NCI-H1048 (cell line): ENCODE data around the gene TMEM273.
"Not testable (repeated sequence)": the region's sequence is repeated elsewhere in the genome, so short reads cannot be mapped to it uniquely, and the experiment has no call there.

ENCODE experiments used
- DNase-seq: peaks from one replicate; lab custom pipeline; 2025; lab: John Stamatoyannopoulos, UW

Gene TMEM273

DNA sequence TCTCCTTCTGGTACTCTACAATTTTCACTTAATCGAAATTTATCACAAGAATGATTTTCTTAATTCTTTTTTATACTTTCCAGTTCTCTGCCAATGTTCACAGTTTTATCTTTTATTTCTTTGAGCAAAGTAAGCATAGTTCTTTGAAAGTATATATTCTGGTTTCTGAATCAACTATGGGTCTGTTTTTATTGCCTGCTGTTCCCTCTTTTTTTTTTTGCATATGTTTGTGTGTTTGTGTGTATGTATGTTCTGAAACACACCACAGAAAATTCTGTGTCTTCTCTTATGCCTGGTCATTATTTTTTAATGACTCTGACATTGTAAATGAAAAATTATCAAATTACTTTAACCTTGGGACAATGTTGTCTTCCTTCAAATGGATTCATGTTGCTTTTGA is 15.9 kb upstream of the TMEM273 start:
- no peak for DNase-seq

DNA sequence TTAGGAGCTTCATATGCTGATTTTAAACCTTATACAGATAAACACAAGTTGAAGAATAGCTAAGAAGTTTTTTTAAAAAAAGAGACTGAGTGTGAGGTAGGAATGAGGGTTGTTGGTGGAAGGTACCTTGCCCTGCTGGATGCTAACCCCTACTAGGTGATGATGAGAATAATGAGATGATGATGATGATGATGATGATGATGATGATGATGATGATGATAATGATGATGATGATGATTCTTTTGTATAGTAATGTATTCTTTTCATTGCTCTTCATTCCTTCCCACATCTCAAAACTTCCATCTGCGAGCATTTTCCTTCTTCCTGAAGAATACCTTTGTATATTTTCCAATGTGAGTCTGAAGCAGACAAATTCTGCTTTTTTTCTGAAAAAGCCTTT is 14.1 kb upstream of the TMEM273 start:
- DNase-seq = no peak

DNA sequence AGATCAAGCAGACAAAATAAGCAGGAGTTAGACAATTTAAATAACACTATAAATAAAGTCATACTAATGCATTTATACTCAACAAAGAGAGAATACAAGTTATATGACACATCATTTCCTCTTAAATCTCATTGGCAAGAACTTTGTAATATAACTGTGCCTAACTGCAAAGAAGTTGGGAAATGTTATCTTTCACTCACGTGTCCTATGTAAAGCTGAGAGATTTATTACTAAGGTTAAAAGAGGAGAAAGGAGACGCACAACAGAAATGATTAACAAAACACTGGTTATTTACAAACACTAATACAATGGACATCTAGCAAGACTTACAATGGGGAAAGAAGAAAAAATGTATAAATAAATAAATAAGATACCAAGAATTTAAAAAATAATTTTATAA is 12.7 kb upstream of the TMEM273 start:
- DNase-seq = no peak

DNA sequence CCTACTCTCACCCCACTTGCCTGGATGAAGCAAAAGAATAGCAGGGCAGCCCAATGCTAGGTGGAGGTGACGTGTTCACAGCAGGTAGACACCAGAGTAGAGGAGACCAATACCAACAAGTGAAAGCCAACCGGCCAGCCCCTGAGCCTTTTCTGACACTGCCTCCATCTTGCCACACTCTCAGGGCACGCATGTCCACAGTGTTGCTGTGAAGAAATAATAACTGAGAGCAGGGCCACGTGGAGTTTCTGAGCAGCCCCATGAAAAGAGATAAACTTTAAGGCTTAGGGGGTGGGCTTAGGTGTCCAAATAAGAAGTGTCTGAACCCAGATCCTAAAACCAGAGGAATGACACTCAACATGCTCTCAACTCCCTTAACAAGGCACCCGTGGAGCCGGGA is 9.0 kb upstream of the TMEM273 start:
- DNase-seq = no peak

DNA sequence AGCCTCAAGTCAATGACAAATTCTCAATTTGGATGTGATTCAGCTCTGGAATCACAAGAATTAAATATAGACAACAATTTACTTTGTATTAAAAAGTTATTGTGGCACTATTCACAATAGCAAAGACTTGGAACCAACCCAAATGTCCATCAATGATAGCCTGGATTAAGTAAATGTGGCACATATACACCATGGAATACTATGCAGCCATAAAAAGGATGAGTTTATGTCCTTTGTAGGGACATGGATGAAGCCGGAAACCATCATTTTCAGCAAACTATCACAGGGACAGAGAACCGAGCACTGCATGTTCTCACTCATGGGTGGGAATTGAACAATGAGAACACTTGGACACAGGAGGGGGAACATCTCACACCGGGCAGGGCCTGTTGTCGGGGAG is 7.7 kb upstream of the TMEM273 start:
- not testable (repeated sequence) for DNase-seq

DNA sequence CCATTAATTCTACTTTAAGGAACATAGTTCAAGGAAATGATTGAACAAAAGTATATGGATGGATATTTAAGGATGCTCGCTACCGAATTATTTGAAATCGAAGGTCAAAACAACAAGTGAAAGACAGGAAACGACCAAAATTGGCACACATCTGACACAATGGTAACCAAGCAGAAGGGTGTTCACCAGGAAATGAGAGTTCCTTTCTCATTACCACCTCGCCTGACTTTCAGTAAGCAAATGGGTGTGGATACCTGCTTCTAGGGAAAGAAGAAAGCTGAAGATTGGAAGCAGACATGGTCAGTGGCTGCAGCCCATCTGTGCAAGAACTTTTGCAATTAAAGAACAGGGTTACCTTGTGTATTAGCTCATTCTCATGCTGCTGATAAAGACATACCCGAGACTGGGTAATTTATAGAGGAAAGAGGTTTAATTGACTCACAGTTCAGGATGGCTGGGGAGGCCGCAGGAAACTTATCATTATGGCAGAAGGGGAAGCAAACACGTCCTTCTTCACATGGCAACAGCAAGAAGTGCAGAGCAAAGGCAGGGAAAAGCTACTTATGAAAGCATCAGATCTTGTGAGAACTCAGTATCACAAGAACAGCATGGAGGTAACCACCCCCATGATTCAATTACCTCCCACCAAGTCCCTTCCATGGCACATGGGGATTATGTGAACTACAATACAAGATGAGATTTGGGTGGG is 6.2 kb upstream of the TMEM273 start:
- no peak for DNase-seq

DNA sequence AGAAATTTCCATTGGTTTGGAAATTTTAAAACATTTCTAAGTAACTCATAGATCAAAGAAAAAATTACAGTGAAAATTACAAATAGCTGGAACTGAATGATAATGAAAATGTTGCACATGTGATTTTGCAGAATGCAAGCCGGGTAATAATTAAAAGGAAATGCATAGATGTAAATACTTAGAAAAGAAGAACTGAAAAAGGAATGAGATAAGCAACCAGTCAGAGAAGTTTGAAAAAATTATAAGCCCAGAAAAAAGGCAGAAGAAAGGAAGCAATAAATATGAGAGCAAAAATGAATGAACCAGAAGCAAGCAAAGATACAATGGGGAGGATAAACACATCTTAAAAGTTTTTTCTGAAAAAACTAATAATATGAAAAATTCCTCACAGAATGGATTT is 3.2 kb upstream of the TMEM273 start:
- no peak for DNase-seq

DNA sequence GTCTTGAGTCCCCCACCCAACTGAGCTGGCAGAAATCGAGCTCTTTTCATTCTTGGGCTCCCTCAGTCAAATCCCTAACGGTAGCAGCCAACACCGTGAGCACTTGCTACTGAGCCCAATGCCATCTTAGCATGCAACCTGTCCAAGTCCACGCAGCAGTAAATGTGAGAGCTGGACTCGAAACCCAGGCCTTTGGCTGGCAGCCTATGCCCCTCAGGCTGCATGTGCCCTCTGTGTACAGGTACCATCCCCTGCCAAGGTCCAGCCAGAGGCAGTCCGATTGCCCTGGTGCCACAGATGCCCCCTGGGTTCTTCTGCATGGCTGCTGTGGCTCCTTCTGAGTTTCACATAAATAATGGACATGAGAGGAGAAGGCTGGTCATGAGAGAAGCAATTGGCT is 1.2 kb upstream of the TMEM273 start:
- no peak for DNase-seq

DNA sequence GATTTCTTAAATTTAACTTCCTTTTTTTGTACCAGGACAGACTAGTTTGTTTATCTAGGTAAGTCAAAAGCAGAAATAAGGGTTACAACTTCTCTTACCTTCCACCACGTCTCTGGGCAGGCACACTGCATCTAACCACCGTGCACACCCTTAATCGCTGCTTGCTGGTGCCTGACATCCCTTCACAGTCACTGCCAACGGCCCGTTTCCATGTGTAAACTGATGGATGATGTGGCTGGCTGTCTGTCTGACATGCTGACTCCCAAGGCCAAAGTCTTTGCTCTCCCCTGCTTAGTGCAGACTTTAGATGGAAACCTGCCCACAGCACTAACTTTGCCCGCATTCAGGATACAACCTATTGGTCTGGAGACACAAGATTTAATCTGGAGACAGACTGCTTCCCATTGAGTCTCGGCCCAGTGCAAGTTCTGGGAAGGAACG is 1.1 kb downstream of the TMEM273 start:
- no peak for DNase-seq

DNA sequence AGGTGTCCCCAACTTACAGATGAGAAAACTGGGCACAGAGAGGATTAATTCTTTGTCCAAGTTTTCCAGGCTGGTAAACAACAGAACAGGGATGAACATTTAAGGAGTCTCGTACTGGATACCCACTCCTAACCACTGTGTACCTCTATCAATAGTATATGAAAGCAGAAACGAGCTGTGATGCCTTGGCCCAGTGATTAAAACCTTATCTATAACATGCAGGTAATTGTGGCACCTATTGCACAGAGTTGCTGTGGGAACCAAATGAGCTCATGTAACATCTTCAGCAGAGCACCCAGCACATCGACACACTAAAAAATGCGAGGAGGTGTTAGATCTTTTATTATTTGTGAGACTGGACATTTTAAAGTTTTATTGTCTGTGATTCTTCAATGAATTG is 1.6 kb downstream of the TMEM273 start:
- no peak for DNase-seq

DNA sequence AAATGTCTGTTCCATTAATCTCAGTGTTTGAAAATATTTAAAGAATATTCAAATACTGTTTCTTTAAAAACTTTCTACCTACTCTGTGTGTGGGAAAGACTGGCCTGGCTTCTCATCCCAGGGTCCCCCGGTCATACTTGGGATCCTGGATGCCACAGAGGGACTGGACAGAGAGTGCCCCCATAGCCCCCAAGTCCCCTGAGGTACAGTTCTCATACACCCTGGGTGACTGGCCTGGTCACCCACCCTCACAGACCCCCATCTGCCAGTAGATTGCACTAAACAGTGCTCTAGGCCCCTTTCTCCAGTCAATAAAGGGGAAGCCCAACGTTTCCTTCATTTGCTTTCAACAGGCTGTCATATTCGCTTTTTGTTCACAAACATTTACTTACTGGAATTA is 3.0 kb downstream of the TMEM273 start:
- DNase-seq = no peak

DNA sequence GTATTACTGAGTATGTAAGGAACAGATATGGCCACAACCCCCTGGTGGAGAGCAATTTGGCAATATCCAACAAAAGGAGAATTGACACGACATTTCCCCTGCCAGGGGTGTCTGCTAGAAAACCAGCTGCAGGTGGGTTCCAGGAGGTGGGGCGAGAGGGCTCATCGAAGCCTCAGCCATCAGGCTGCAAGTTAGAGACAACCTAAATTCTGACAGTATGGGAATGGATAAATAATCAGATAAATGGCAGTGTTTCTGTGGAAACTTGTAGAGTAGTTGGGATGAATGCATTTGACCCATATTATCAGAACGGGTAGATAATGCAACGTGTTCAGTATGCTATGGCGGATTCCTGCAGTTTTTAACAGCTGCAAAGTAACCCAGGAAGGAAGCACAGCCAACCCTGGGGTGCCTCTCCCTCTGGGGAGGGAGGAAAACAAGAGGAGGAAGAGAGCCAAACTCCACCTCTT is 3.5 kb downstream of the TMEM273 start:
- no peak for DNase-seq

DNA sequence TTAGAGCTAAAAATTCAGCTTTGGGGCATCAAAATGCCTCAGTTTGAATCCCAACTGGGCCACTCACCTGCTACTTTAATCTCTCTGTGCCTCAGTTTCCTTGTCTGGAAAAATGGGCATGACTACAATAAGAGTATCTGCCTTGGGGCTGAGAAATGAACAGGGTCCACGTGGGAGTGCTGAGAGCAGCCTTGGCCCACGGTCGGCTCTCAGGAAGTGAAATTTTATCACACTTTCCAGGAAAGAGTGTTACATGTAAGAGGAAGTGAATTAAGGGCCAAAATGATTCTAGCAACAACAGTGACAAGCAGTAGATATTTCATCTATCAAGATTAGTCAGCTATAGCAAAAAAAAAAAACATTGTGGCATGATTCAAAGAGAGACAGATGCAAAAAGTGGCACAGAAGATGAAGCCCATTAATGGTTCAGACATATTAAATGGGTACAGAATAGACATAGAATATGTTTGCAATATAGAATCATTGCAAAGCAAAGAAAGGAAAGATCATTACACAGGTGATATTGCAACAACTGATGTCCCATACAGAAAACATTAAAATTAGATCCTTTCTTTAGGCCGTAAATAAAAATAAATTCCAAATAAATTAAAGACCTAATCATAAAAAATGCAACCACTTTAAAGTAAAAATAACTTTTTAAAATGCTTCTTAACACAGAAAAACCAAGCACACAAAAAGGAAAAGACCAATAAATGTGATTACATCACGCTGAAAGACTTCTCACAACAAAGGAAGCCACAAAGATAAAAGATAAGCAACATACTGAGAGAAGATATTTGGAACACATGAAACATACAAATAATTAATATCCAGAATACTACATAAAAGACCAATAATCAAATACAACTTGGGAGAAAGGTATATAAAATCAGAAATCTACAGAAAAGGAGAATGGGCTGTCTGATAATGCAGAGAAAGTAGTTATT is 4.3 kb downstream of the TMEM273 start:
- DNase-seq = no peak

DNA sequence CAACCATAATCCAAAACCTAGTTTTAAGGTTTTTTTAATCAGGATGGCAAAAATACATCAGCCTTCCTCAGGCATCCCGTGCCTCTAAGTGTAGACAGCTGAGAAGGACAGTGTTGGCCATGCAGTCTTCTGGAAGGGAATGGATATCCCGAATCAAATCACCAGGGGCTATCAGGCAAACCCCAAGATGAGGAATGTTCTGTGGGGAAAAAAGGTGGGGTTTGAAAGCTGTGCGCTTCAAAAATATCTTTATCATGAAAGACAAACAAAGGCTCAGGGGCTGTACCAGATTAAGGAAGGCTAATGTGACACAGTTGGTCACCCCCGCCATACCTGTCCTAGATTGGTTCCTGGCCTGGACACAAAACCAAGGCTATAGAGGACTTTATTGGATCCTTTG is 5.4 kb downstream of the TMEM273 start:
- DNase-seq = no peak

DNA sequence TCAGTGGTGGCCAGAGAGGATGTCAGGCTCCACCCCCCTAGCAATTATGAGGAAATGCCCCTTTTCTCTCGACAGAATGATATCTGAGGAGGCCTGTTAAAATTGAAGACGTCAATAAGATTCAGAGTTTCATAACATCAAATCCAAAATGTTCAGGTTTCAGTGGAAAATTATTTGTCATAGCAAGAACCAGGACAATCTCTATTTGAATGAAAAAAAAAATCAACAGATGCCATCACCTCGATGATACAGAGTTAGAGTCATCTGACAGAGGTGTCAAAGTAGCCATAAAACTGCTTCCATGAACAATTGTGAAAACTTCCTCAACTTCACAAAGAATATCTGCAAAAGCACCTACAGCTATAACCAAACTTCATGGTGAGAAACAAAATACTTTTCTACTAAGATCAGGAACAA is 7.7 kb downstream of the TMEM273 start:
- no peak for DNase-seq

DNA sequence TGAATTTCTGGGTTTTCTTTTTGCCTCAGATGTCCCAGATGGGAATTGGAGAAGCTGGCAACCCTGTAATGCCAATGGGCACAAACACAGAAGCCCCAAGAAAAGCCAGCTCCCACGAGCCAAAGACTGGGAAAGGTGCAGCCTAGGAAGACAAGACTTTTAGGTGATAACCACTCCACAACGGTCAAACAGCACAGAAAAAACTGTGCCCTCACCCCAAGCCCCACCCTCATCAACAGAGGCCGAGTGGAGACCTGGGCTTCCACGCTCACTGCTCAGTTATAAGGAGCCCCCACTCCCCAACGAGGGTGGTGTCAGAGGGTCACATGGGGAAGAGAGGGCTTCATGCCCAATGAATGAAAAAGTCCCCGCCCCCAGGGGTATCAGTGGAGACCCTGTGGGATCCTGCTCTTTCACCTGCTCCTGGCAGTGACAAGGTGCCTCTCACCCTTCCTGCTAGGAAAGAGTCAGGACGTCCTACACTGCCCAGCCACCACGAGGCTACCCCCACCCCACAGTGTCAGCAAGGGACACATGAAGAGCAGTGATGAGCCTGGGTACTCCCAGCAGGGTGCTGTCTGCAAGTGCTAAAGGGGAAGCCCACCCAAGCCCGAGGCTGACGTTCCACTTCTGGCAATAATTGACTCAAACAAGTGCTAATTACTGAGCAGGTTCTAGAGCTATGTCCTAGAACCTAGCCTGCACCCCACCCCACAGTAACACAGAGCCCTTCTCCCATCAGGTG is 8.3 kb downstream of the TMEM273 start:
- DNase-seq = no peak

DNA sequence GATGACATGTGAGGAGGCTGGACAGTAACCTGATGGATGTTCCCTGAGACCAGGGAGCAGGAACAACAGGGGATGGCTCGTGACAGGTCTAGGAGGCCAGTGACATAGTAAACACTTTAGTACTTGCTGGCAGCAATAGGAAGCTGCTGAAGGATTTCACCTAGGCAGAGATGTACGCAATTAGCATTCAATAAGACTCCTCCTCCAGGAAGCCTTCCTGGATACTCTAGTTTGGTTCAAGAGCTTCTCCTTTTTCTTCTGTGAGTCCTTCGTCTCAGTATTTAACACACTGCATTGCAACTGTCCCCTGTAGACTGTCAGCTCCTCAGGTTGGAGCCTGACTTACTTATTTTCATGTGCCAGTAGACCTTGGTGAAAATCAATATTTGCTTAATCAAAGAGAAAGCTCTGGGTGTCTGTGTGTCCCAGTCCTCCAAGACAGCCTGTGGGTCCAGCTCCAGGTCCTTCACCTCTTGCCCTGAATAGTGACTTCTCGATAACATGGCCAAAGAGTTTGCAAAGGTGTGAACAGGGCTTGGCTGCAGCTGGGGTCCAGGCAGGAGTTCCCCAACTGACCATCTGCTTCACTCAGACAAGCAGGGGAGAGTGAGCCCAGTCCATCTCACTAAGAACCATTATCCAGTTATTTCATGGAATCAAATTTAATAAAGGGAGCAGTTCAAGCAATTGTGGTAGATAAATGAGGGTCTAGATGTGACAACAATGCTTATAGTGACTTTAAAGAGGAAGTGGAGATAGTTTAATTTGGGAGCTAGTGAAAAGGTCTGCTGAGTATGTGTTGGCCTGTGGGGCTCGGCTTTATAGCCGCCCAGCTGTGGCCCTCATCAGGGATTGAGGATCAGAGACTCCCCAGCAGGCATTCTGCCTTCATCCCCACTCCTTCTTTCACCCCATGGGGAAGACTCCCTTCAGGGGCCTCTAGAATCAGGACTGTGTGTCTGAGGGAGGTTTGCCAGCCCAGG is 9.4 kb downstream of the TMEM273 start:
- no peak for DNase-seq

DNA sequence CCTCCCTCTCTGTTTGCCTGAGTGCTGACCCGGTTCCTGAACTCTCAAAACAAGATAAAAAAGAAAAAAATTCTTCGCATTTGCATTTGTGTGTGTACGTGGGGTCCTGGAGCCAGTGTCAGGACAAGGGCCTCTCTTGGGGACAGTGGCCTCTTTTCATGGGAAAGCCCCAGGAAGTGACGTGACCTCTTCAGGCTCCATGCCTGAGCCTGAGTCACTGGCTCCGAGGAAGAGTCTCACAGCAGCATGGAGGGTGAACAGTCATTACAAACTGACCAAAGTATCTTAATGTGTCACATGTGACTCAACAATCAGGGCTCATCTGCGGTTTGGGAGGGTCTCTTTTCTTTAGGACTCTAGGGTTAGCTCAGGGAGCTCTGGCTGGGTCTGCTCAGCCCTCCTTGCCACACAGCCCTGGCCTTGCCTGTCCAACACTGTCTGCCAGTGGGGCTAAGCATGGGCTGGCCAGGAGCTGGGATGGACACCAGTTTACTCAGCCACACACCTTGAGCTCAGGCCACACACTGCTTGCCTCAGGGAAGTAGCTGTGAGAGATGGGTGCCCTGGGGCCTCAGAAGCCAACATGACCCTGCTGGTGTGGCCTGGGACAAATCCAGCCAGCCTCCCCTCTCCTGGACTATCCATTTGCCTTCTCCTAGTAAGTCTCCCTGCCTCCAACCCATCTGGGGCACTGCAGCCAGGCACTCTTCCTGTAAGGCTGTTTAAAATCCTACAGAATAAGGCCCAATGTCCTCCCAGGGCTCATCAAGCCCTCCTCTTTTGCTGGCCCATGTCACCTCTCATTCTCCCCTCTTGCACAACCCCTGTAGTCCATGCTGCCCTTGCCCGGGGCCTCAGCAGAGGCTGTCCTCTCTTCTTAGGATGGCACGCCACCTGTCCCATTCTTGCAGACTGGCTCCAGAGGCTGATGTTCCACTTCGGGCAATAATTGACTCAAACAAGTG is 10.5 kb downstream of the TMEM273 start:
- DNase-seq = no peak

DNA sequence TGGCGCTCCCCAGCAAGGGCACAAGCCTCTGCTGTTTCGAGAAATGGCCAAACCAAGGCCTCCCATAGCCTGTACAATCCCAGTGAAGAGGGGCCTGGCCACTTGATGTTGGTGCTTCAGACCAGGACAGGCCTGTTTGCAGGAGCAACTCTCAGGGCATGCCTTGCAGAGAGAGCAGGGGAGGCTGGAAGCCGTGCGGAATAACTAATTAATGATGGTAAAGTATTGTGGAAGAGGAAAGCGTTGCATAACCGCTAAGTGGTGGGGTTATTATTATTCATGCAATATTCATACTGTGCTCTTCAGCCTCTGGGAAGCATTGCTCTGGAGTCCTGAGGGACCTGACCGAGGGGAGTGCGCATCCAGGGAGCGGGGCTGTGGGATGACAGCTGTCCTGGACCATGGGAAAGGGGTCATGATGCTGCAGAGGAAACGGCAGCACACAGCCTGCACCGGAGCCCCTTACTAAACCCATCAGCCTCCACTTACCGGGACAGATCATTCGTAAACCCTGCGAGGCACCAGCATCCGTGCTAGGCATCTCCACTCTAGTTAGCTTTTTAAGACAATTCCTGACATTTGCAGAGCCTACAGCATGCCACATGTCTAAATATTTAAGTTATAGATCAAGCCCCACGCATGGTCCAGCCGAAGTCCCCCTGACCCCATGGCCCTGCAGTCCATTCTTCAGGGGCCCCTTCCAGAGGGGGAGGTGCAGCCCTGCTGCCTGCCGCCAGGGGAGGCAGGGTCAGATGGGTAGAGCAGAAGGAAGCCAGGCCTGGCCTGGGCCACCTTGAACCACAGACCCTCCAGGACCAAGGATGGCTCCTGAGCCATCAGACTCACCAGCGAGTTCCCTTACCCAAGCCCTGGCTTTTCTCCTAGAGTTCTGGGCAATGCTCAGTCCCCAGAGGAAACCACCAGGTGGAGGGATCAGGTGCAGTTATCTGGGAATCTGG is 11.6 kb downstream of the TMEM273 start:
- no peak for DNase-seq
